OCI-LY1 (cell line): ENCODE measurements around the gene PRXL2C.

Experiments
- H2AFZ ChIP-seq: fragments of 200-600 bp; sonication (generic), shearing (Covaris generic); 2 replicates; pipeline ENCODE4 v1.6.0; 2014; ENCODE audit warnings: antibody characterized with exemption, mild to moderate bottlenecking, low read length
- H3F3A ChIP-seq: fragments of 200-600 bp; sonication (generic), shearing (Covaris generic); 2 replicates; pipeline ENCODE4 v1.6.0; 2014; ENCODE audit warnings: mild to moderate bottlenecking, antibody characterized with exemption, low read length, moderate library complexity; ENCODE audit not compliant: insufficient read depth
- H3K27ac ChIP-seq: fragments of 200-600 bp; sonication (generic); 2 replicates; pipeline ENCODE4 v1.5.1; 2014; ENCODE audit warnings: low read length, mixed run types, mild to moderate bottlenecking, low read depth; ENCODE audit not compliant: poor library complexity, severe bottlenecking
- H3K27me3 ChIP-seq: fragments of 200-600 bp; sonication (generic); 2 replicates; pipeline ENCODE4 v1.6.0; 2014; ENCODE audit warnings: antibody characterized with exemption, mild to moderate bottlenecking, low read length, moderate library complexity; ENCODE audit not compliant: insufficient read depth
- H3K36me3 ChIP-seq: fragments of 200-600 bp; sonication (generic); 2 replicates; pipeline ENCODE4 v1.6.1; 2014; ENCODE audit warnings: mild to moderate bottlenecking, antibody characterized with exemption, low read length, moderate library complexity, mixed read lengths; ENCODE audit not compliant: insufficient read depth
- H3K4me1 ChIP-seq: fragments of 200-600 bp; sonication (generic); 2 replicates; pipeline ENCODE4 v1.5.1; 2014; ENCODE audit warnings: mild to moderate bottlenecking, low read length, moderate library complexity; ENCODE audit not compliant: insufficient read depth, severe bottlenecking
- H3K4me2 ChIP-seq: fragments of 200-600 bp; sonication (generic), shearing (Covaris generic); 2 replicates; pipeline ENCODE4 v1.6.1; 2014; ENCODE audit warnings: low read length
- H3K4me3 ChIP-seq: fragments of 200-600 bp; sonication (generic); 2 replicates; pipeline ENCODE4 v1.5.1; 2014; ENCODE audit warnings: low read length, low read depth, mild to moderate bottlenecking, mixed read lengths; ENCODE audit not compliant: poor library complexity, severe bottlenecking
- H3K79me2 ChIP-seq: fragments of 200-600 bp; shearing (Covaris generic); 2 replicates; pipeline ENCODE4 v1.6.1; 2016; ENCODE audit warnings: mixed run types, low read length, mixed read lengths; ENCODE audit not compliant: insufficient read depth
- H3K9ac ChIP-seq: fragments of 200-600 bp; sonication (generic), shearing (Covaris generic); 2 replicates; pipeline ENCODE4 v1.6.1; 2014; ENCODE audit warnings: mild to moderate bottlenecking, low read length, mixed read lengths
- H3K9me2 ChIP-seq: fragments of 200-600 bp; sonication (generic), shearing (Covaris generic); 2 replicates; pipeline ENCODE4 v1.6.1; 2014; ENCODE audit warnings: low read depth, mild to moderate bottlenecking, low read length, mixed read lengths
- H3K9me3 ChIP-seq: fragments of 200-600 bp; shearing (Covaris generic); 2 replicates; pipeline ENCODE4 v1.6.1; 2014; ENCODE audit warnings: low read length, mixed read lengths
- H4K20me1 ChIP-seq: fragments of 200-600 bp; sonication (generic), shearing (Covaris generic); 2 replicates; pipeline ENCODE4 v1.6.0; 2016; ENCODE audit warnings: mild to moderate bottlenecking, low read length; ENCODE audit not compliant: insufficient read depth
- EZH2 ChIP-seq: fragments of 200-600 bp; sonication (generic), shearing (Covaris generic); IDR thresholded peaks from 2 replicates; pipeline ENCODE4 v1.8.0; 2017; ENCODE audit warnings: borderline replicate concordance, mixed run types, mild to moderate bottlenecking, antibody characterized with exemption, low read length, moderate library complexity, mixed read lengths
- TF ChIP-seq, protein P1 (sequence below): fragments of 200-600 bp; sonication (generic), shearing (Covaris generic); IDR thresholded peaks from 2 replicates; pipeline ENCODE4 v1.5.1; 2017; ENCODE audit warnings: mild to moderate bottlenecking, antibody characterized with exemption, low read length, moderate library complexity, mixed read lengths

PRXL2C gene

DNA sequence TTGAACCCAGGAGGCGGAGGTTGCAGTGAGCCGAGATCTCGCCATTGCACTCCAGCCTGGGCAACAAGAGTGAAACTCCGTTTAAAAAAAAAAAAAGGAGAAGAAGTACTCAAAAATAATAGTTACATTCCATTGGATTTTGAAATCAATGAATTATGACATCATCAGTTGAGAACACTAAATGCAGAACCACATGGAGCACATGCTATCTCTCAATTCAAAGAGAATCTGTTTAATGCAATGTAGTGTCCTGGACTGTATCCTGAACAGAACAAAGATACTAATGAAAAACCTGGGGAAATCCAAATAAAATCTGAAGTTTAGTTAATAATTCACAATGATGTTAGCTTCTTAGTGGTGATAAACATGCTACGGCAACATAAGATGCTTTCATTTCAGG is 55.8 kb downstream of the PRXL2C start:
- Histone ChIP-seq H3K4me3 (no peak overlapping the region), H3K4me1 (no peaks in the 10 kb centered on the region), H3K27me3 (no peaks in the 10 kb centered on the region), H3K9me2 (no peaks in the 10 kb centered on the region), H2AFZ (no peak overlapping the region), H3F3A (no peaks in the 10 kb centered on the region), H3K4me2 (no peak overlapping the region), H4K20me1 (no peaks in the 10 kb centered on the region), H3K79me2 (no peaks in the 10 kb centered on the region), H3K9ac (no peak overlapping the region), H3K9me3 (no peaks in the 10 kb centered on the region), H3K27ac (no peak overlapping the region), H3K36me3 (no peaks in the 10 kb centered on the region)
- no peak for TF ChIP-seq EZH2
- TF ChIP-seq, protein P1, sequence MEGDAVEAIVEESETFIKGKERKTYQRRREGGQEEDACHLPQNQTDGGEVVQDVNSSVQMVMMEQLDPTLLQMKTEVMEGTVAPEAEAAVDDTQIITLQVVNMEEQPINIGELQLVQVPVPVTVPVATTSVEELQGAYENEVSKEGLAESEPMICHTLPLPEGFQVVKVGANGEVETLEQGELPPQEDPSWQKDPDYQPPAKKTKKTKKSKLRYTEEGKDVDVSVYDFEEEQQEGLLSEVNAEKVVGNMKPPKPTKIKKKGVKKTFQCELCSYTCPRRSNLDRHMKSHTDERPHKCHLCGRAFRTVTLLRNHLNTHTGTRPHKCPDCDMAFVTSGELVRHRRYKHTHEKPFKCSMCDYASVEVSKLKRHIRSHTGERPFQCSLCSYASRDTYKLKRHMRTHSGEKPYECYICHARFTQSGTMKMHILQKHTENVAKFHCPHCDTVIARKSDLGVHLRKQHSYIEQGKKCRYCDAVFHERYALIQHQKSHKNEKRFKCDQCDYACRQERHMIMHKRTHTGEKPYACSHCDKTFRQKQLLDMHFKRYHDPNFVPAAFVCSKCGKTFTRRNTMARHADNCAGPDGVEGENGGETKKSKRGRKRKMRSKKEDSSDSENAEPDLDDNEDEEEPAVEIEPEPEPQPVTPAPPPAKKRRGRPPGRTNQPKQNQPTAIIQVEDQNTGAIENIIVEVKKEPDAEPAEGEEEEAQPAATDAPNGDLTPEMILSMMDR: no peak

DNA sequence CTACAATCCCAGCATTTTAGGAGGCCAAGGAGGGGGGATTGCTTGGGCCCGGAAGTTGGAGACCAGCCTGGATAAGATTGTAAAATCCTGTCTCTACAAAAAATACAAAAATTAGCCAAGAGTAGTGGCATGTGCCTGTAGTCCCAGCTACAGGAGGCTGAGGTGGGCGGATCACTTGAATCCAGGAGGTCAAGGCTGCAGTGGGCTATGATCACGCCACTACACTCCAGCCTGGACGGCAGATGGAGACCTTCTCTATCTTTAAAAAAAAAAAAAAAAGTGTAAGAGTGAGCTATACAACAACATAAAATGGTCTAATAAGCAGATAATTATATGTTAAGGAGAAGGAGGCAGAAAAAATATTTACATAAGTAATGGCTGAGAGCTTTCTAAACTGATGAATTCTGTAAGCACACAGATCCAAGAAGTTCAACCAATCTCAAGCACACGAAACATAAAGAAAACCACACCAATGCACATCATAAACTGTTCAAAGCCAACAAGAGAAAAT is 58.5 kb downstream of the PRXL2C start:
- Histone ChIP-seq H4K20me1 (no peaks in the 10 kb centered on the region), H3K27ac (no peak overlapping the region), H3K4me2 (no peak overlapping the region), H3K4me3 (no peak overlapping the region), H3K27me3 (no peaks in the 10 kb centered on the region), H3K9me3 (no peaks in the 10 kb centered on the region), H3K4me1 (no peaks in the 10 kb centered on the region), H3K79me2 (no peaks in the 10 kb centered on the region), H3F3A (no peaks in the 10 kb centered on the region), H3K9ac (no peak overlapping the region), H3K36me3 (no peaks in the 10 kb centered on the region), H2AFZ (no peak overlapping the region), H3K9me2 (no peaks in the 10 kb centered on the region)
- TF ChIP-seq, protein P1: no peak
- TF ChIP-seq EZH2: no peak
